ENCODE data around the gene ANKRD17.

Gene ANKRD17

DNA sequence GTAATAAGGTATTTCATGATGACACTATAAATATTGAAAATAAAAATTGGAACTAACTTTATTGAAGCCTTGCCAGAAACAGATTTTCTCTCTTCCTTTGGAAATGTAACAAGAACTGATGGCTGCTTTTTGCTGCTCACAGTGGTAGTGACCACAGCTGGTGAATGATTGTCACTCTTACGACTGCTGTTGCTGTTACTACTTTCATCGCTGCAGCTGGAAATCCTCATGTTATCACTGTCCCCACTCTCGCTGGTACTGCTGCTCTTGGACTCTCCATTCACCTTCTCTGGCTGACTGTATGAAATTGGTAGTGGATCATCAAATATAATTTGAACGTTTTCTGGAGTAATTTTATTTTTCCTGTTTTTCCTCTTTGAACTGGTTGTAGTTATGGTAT lies 160.6 kb downstream of the ANKRD17 start:
- peaks cover 2% of the 10 kb centered on the region; the same call in 1 of the 2 replicates for H3F3A ChIP-seq (ENCODE audit: control insufficient read depth, insufficient read depth)
- no peak for TF ChIP-seq CTCF (IDR thresholded peaks at IDR 0.05; ENCODE audit: low read depth, low read length, poor library complexity, severe bottlenecking)
- no peak for TF ChIP-seq EZH2phosphoT487 (IDR thresholded peaks at IDR 0.05; ENCODE audit: borderline replicate concordance, low read length)
- H3K4me1 ChIP-seq (ENCODE audit: control insufficient read depth, low read length): no peaks in the 10 kb centered on the region
- no peak overlapping the region for H3K27ac ChIP-seq (ENCODE audit: low read depth, low read length)
- H3K27me3 ChIP-seq (ENCODE audit: control insufficient read depth, low read length): no peaks in the 10 kb centered on the region
- no peak overlapping the region for H3K4me2 ChIP-seq (ENCODE audit: low read length)
- peaks cover 88% of the 10 kb centered on the region for H3K36me3 ChIP-seq (ENCODE audit: control insufficient read depth, low read length)
- H3K4me3 ChIP-seq (ENCODE audit: low read length): no peak overlapping the region
- H3K9me2 ChIP-seq (replicated peaks; ENCODE audit: control insufficient read depth, low read length): no peaks in the 10 kb centered on the region
- no peaks in the 10 kb centered on the region for H4K20me1 ChIP-seq (ENCODE audit: control insufficient read depth, insufficient read depth, low read depth, low read length)
- no peaks in the 10 kb centered on the region for H3K79me2 ChIP-seq (ENCODE audit: control insufficient read depth, low read length)
- no peaks in the 10 kb centered on the region for H3K9me3 ChIP-seq (ENCODE audit: control insufficient read depth, insufficient read depth, low read length)

DNA sequence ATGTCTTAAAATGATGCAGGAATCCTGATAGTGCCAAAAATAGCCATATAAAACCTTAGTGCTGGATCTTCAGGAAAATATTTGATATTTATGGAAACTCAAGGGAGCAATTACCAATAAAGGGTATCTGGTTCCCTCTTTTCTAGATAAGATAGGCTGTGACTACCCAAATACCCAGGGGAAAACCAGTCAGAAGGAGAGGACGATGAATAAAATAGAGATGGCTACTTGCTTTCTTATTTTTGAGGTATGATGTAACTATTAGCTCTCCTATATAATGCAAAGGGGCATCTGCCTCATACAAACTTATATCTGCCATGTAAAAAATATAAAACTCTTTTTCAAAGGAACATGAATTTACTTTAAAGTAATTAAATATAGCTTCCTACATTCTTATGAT lies 165.7 kb downstream of the ANKRD17 start:
- H3K4me2 ChIP-seq (ENCODE audit: low read length): no peak overlapping the region
- H3K27ac ChIP-seq (ENCODE audit: low read depth, low read length): no peak overlapping the region
- peaks cover 2% of the 10 kb centered on the region; the same call in 1 of the 2 replicates for H3F3A ChIP-seq (ENCODE audit: control insufficient read depth, insufficient read depth)
- H3K9me2 ChIP-seq (replicated peaks; ENCODE audit: control insufficient read depth, low read length): no peaks in the 10 kb centered on the region
- no peaks in the 10 kb centered on the region for H3K9me3 ChIP-seq (ENCODE audit: control insufficient read depth, insufficient read depth, low read length)
- peaks cover 77% of the 10 kb centered on the region for H3K36me3 ChIP-seq (ENCODE audit: control insufficient read depth, low read length)
- H4K20me1 ChIP-seq (ENCODE audit: control insufficient read depth, insufficient read depth, low read depth, low read length): no peaks in the 10 kb centered on the region
- H3K27me3 ChIP-seq (ENCODE audit: control insufficient read depth, low read length): no peaks in the 10 kb centered on the region
- no peak overlapping the region for H3K4me3 ChIP-seq (ENCODE audit: low read length)
- peaks cover 14% of the 10 kb centered on the region for H3K4me1 ChIP-seq (ENCODE audit: control insufficient read depth, low read length)
- peaks cover 31% of the 10 kb centered on the region for H3K79me2 ChIP-seq (ENCODE audit: control insufficient read depth, low read length)
- TF ChIP-seq CTCF (IDR thresholded peaks at IDR 0.05; ENCODE audit: low read depth, low read length, poor library complexity, severe bottlenecking) (no peak), EZH2phosphoT487 (IDR thresholded peaks at IDR 0.05; ENCODE audit: borderline replicate concordance, low read length) (no peak)

GRCh38 chr4:73090738-73091137 lies 167.9 kb downstream of the ANKRD17 start:
- Histone ChIP-seq H3K36me3 (ENCODE audit: control insufficient read depth, low read length) (peaks cover 73% of the 10 kb centered on the region), H3K4me1 (ENCODE audit: control insufficient read depth, low read length) (peaks cover 28% of the 10 kb centered on the region), H4K20me1 (ENCODE audit: control insufficient read depth, insufficient read depth, low read depth, low read length) (no peaks in the 10 kb centered on the region), H3K79me2 (ENCODE audit: control insufficient read depth, low read length) (peaks cover 44% of the 10 kb centered on the region), H3F3A (ENCODE audit: control insufficient read depth, insufficient read depth) (no peaks in the 10 kb centered on the region; the same call in 1 of the 2 replicates), H3K4me2 (ENCODE audit: low read length) (no peak overlapping the region), H3K27ac (ENCODE audit: low read depth, low read length) (no peak overlapping the region), H3K27me3 (ENCODE audit: control insufficient read depth, low read length) (no peaks in the 10 kb centered on the region), H3K4me3 (ENCODE audit: low read length) (no peak overlapping the region), H3K9me3 (ENCODE audit: control insufficient read depth, insufficient read depth, low read length) (no peaks in the 10 kb centered on the region), H3K9me2 (replicated peaks; ENCODE audit: control insufficient read depth, low read length) (no peaks in the 10 kb centered on the region)
- no peak for TF ChIP-seq CTCF (IDR thresholded peaks at IDR 0.05; ENCODE audit: low read depth, low read length, poor library complexity, severe bottlenecking)
- TF ChIP-seq EZH2phosphoT487 (IDR thresholded peaks at IDR 0.05; ENCODE audit: borderline replicate concordance, low read length): no peak

Measured in DOHH2 (cell line).